Kidney (tissue), 14 donors: ENCODE measurements around the gene GRIN2A. TPM values are rescaled to one million over a fixed set of nuclear protein-coding genes. Genes with fewer than 3 reads are reported as not detected.

Experiments
- DNase-seq, 5 donors: peaks; one replicate each; pipeline ENCODE4 v3.0.0-alpha.2; 2013 to 2020
- FAIRE-seq: peaks from 2 replicates; lab custom pipeline; 2012; peaks lifted over from hg19 to GRCh38; lab: Jason Lieb, UNC
- H3K27ac ChIP-seq, 2 donors: one replicate each; pipeline ENCODE4 v1.7.0; 2013; ENCODE audit warnings: low read depth in 2 of 2, low read length in 2 of 2, inconsistent platforms in 1 of 2
- H3K27me3 ChIP-seq: one replicate; pipeline ENCODE4 v1.7.1; 2013; ENCODE audit warnings: low read length, inconsistent platforms; ENCODE audit not compliant: control insufficient read depth, insufficient read depth
- H3K36me3 ChIP-seq, 3 donors: one replicate each; pipeline versions ENCODE4 v1.7.0 to v1.7.1; 2013; ENCODE audit warnings: low read length in 3 of 3, control low read depth in 1 of 3, inconsistent platforms in 1 of 3; ENCODE audit not compliant: insufficient read depth in 3 of 3, control insufficient read depth in 2 of 3
- H3K4me1 ChIP-seq, 3 donors: one replicate each; pipeline versions ENCODE4 v1.7.0 to v1.7.1; 2013; ENCODE audit warnings: low read length in 3 of 3, inconsistent platforms in 1 of 3, low read depth in 1 of 3; ENCODE audit not compliant: control insufficient read depth in 2 of 3, insufficient read depth in 2 of 3
- H3K4me3 ChIP-seq, 3 donors: one replicate each; pipeline versions ENCODE4 v1.7.0 to v1.8.1; 2013; ENCODE audit warnings: low read length in 3 of 3, control low read depth in 1 of 3, inconsistent platforms in 1 of 3
- H3K9ac ChIP-seq, 3 donors: one replicate each; pipeline versions ENCODE4 v1.7.0 to v1.7.1; 2013; ENCODE audit warnings: low read length in 3 of 3, control low read depth in 1 of 3, inconsistent platforms in 1 of 3
- H3K9me3 ChIP-seq, 3 donors: one replicate each; pipeline versions ENCODE4 v1.7.0 to v1.7.1; 2013; ENCODE audit warnings: low read length in 3 of 3, control low read depth in 1 of 3, inconsistent platforms in 1 of 3; ENCODE audit not compliant: control insufficient read depth in 2 of 3, insufficient read depth in 1 of 3
- intact Hi-C: fragments of 100-400 bp; cut with DNase I; formaldehyde crosslinking; loops from one replicate; pipeline ENCODE4 v1.11.1; 2022
- polyA plus RNA-seq: library from polyadenylated mRNA; stranded (reverse); fragments of 350-450 nt; fragmentation: Illumina TruSeq; extraction: RNeasy Lipid Tissue Mini Kit (QIAGEN cat#74804); gene quantifications from one replicate; pipeline ENCODE4 v1.2.3, GENCODE V29; 2014; ENCODE audit warnings: low read depth, low replicate concordance; ENCODE audit not compliant: insufficient read depth
- total RNA-seq: library from RNA; stranded (reverse); fragmentation: NEBNext Ultra II Directional; extraction: Animal tissue kit (Norgen Biotek cat#: 25700); gene quantifications from one replicate; pipeline ENCODE4 v1.2.1, GENCODE V29; 2021
- TF ChIP-seq, protein P1 (sequence below): IDR thresholded peaks from 3 replicates; pipeline ENCODE4 v1.5.1; 2012; ENCODE audit warnings: mild to moderate bottlenecking, moderate library complexity, borderline replicate concordance; ENCODE audit not compliant: insufficient read depth; ENCODE audit errors: extremely low read depth
- donor health status: control.
- donor health status: control.
- donor health status: control.
- donor health status: control.
- donor health status: control.
- donor health status: DM: yes; HTN: yes; CAD: no.
- donor health status: Normal renal cell carcinoma (clear cell type).

GRIN2A gene
- total and polyA plus RNA-seq, 2 donors from 2014 or later = 0.28 to 6.5 TPM

DNA sequence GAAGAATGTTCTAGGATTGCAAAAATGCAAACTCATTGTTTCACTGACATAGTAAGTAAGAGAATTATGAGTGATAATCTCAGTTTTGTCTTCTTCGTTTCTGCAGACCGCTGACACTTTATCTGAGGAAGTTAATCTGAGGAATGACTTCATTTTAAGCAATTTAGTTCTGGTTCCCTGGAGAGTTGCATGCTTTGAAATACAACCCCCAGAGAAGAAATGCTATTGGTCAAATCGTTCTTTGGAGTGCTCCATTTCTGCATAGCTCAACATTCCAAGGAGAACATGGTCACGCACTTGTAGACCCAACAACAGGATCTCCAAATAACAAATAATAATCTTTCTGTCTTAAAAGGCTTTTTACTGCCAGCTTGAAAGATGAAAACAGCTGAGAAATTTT, 427.1 kb downstream of the GRIN2A start:
- Histone ChIP-seq H3K4me1 (no peaks in the 10 kb centered on the region), H3K9me3 (no peaks in the 10 kb centered on the region), H3K27me3 (no peaks in the 10 kb centered on the region), H3K36me3 (no peaks in the 10 kb centered on the region), H3K27ac (no peak overlapping the region), H3K4me3 (no peak overlapping the region), H3K9ac (no peak overlapping the region)
- TF ChIP-seq, protein P1, sequence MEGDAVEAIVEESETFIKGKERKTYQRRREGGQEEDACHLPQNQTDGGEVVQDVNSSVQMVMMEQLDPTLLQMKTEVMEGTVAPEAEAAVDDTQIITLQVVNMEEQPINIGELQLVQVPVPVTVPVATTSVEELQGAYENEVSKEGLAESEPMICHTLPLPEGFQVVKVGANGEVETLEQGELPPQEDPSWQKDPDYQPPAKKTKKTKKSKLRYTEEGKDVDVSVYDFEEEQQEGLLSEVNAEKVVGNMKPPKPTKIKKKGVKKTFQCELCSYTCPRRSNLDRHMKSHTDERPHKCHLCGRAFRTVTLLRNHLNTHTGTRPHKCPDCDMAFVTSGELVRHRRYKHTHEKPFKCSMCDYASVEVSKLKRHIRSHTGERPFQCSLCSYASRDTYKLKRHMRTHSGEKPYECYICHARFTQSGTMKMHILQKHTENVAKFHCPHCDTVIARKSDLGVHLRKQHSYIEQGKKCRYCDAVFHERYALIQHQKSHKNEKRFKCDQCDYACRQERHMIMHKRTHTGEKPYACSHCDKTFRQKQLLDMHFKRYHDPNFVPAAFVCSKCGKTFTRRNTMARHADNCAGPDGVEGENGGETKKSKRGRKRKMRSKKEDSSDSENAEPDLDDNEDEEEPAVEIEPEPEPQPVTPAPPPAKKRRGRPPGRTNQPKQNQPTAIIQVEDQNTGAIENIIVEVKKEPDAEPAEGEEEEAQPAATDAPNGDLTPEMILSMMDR = no peak
- FAIRE-seq (no peak), DNase-seq (peak in 2 of 5 donors; percentile 30 to 52)
- intact Hi-C loops = no loop called here

DNA sequence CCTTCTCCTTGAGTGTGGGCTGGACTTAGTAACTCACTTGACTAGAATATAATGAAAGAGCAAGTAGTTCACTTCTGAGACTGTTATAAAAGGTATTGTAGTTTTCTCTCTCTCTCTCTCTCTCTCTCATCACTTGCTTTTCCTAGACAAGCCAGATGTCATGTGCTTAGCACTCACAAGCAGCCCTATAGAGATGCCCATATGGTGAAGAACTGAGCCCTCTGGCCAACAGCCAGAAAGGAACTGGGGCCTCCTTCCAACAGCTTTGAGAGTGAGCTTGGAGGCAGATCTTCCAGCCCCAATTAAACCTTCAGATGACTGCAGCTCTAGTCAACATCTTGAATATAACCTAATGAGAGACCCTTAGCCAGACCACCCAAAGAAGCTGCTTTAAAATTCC, 440.5 kb downstream of the GRIN2A start:
- Histone ChIP-seq H3K4me1 (no peaks in the 10 kb centered on the region), H3K4me3 (no peak overlapping the region), H3K27me3 (no peaks in the 10 kb centered on the region), H3K9ac (no peak overlapping the region), H3K27ac (no peak overlapping the region), H3K9me3 (no peaks in the 10 kb centered on the region), H3K36me3 (no peaks in the 10 kb centered on the region)
- no peak for DNase-seq
- FAIRE-seq = no peak
- intact Hi-C loops = no loop called here
- TF ChIP-seq, protein P1 = no peak

DNA sequence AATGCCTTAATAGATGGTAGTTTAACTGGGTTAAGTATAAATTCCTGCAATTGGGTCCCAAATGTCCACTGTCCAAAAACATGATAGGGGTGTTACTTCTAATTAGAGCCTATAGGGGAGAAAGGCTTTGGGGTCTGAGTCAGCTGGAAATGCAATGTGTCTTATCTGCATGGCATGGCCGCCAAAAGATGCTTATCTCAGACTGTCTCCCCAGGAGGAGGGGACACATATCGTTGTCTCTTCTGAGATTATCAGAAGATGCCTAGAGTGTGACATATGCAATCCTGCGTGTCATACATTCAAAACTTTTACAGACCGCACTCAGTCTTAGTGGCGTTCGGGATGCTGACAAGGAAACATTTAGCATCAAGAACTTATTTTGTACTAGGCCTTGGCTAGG, 442.9 kb downstream of the GRIN2A start:
- TF ChIP-seq, protein P1 = no peak
- FAIRE-seq (no peak), DNase-seq (no peak)

DNA sequence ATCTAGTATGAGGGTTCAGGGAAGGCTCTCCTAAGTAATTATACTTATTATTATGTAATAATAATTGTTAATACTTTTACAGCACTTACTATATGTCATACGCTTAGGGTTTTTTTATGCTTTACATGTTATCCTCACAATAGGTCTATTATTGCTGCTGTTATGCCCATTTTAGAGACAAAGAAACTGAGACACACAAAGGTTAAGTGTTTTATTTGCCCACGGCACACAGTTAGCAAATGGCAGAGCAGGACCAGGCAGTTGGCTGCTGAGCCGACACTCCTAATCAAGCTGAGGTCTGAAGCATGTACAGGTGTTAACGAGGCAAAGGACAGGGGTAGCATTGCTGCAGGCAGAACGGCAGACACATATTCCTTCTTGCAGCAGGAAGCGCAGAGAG, 443.5 kb downstream of the GRIN2A start:
- no peak overlapping the region for H3K9ac ChIP-seq
- intact Hi-C loops = no loop called here
- no peaks in the 10 kb centered on the region for H3K9me3 ChIP-seq
- H3K27ac ChIP-seq = no peak overlapping the region
- H3K36me3 ChIP-seq = no peaks in the 10 kb centered on the region
- FAIRE-seq (no peak), DNase-seq (no peak)
- no peak overlapping the region for H3K4me3 ChIP-seq
- H3K4me1 ChIP-seq = no peaks in the 10 kb centered on the region
- H3K27me3 ChIP-seq = no peaks in the 10 kb centered on the region
- TF ChIP-seq, protein P1 = no peak

More for the DNA sequence above, 442.9 kb downstream of the GRIN2A start:
- Histone ChIP-seq H3K9me3 (no peaks in the 10 kb centered on the region), H3K27ac (no peak overlapping the region), H3K9ac (no peak overlapping the region), H3K4me1 (no peaks in the 10 kb centered on the region), H3K4me3 (no peak overlapping the region), H3K36me3 (no peaks in the 10 kb centered on the region), H3K27me3 (no peaks in the 10 kb centered on the region)
- intact Hi-C loops = no loop called here
